ENCODE results near the gene RFESD.

The RFESD gene

GRCh38 chr5:95611396-95611795 is 35.2 kb upstream of the RFESD start:
- TF ChIP-seq CTCF (IDR thresholded peaks at IDR 0.05; ENCODE audit: borderline replicate concordance, insufficient read depth, low read depth, low read length) = no peak
- no peak overlapping the region for H3K4me3 ChIP-seq (ENCODE audit: low read depth, low read length)

DNA sequence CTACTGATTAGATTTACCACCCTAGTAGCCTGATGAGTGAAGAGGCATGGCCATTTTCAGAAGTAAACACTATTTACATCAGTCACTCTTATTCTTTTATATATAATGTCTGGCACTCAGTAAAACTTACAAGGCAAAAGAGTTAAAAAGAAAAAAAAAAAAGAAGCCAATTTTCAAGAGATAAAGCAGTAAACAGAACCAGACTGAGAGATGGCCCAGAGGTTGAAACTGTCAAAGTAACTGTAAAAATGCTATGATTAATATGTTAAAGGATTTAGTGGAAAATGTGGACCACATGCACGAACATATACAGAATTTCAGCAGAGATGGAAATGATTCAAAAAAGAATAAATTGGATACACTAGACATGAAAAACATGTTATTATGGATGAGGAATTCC is 33.1 kb upstream of the RFESD start:
- H3K4me3 ChIP-seq (ENCODE audit: low read depth, low read length) = no peak overlapping the region
- no peak for TF ChIP-seq CTCF (IDR thresholded peaks at IDR 0.05; ENCODE audit: borderline replicate concordance, insufficient read depth, low read depth, low read length)

DNA sequence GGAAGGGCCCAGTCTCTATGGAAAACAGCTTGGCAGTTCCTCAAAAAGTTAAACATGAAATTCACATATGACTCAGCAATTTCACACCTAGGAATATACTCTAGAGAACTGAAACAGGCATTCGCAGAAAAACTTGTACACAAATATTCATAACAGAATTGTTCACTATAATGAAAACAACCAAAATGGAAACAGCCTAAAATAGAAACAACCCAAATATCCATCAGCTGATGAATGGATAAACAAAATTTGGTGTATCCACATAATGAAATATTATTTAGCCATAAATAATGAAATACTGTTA is 31.5 kb upstream of the RFESD start:
- TF ChIP-seq CTCF (IDR thresholded peaks at IDR 0.05; ENCODE audit: borderline replicate concordance, insufficient read depth, low read depth, low read length) = no peak

DNA sequence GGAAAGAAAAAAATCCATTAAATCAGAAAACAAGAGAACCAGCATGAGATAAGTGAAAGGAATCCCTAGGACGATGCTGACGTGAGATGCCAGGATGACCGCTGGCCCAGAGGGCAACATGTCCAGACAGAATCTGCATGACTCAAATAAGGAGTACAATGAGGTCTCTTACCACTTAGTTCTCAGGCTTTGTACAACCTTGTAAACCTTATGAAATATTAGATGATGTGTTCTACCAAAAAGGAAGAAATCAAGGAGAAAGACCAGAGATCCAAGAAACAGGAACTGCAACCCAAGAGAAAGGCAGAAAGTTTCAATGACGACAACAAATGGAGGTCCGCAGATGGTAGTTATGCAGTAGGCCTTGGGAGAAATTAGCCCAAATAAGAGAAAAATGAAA is 29.5 kb upstream of the RFESD start:
- no peak for TF ChIP-seq CTCF (IDR thresholded peaks at IDR 0.05; ENCODE audit: borderline replicate concordance, insufficient read depth, low read depth, low read length)
- no peak overlapping the region for H3K4me3 ChIP-seq (ENCODE audit: low read depth, low read length)

More for the DNA sequence above, 31.5 kb upstream of the RFESD start:
- no peak overlapping the region for H3K4me3 ChIP-seq (ENCODE audit: low read depth, low read length)

DNA sequence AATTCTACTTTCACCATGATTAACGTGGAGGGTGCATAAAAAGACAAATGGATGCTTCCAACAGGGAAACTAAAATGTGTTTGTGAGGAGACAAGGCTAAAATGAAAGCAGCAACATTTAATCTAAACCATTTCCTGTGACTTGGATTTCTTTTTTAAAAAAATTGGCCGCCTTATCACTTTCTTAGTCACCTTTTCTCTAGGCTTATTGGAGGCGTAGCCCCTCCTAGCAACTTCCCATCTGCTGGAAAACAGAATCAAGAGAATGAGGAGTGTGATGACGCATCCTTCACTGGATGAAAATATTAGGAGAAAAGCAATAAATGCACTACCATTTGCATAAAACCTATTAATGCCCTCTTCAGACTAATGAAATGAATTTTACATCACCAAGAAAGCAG is 27.5 kb upstream of the RFESD start:
- no peak for TF ChIP-seq CTCF (IDR thresholded peaks at IDR 0.05; ENCODE audit: borderline replicate concordance, insufficient read depth, low read depth, low read length)
- H3K4me3 ChIP-seq (ENCODE audit: low read depth, low read length) = no peak overlapping the region

- TF ChIP-seq CTCF (IDR thresholded peaks at IDR 0.05; ENCODE audit: borderline replicate concordance, insufficient read depth, low read depth, low read length) = no peak
- H3K4me3 ChIP-seq (ENCODE audit: low read depth, low read length) = peak overlapping the region; percentile 65
Measured at GRCh38 chr5:95619514-95620029, 27.0 kb upstream of the RFESD start.

- TF ChIP-seq CTCF (IDR thresholded peaks at IDR 0.05; ENCODE audit: borderline replicate concordance, insufficient read depth, low read depth, low read length) = no peak
- peak within 1 kb of the TSS; percentile 65 for H3K4me3 ChIP-seq (ENCODE audit: low read depth, low read length)
Measured at GRCh38 chr5:95620030-95620869, 26.3 kb upstream of the RFESD start, which contains the start of gene GPR150. Gene GPR150 (plus strand): TSS chr5:95620087. CDS start chr5:95620276, 189 bp downstream.

All from GM12875 (cell line).